GM06990 (cell line): ENCODE measurements around the gene STAT3.
"Not testable (repeated sequence)": the region's sequence is repeated elsewhere in the genome, so short reads cannot be mapped to it uniquely, and the experiment has no call there.

ENCODE experiments used
- DNase-seq: peaks from one replicate; pipeline ENCODE4 v3.0.0-alpha.2; 2011; ENCODE audit not compliant: insufficient read length; ENCODE audit errors: extremely low read depth
- H3K27me3 ChIP-seq: replicated peaks from 2 replicates; pipeline ENCODE4 v1.6.0; 2011; ENCODE audit warnings: low read length; ENCODE audit not compliant: control insufficient read depth, insufficient read depth
- H3K36me3 ChIP-seq: 2 replicates; pipeline ENCODE4 v1.5.1; 2011; ENCODE audit warnings: low read length; ENCODE audit not compliant: control insufficient read depth, insufficient read depth
- H3K4me3 ChIP-seq: replicated peaks from 2 replicates; pipeline ENCODE4 v1.5.1; 2011; ENCODE audit warnings: low read depth, mild to moderate bottlenecking, control low read depth, low read length
- TF ChIP-seq, protein P1 (sequence below): IDR thresholded peaks from 2 replicates; pipeline ENCODE4 v1.5.1; 2011; ENCODE audit warnings: low read length, control low read depth, mild to moderate bottlenecking, inconsistent platforms; ENCODE audit not compliant: insufficient read depth, poor library complexity, severe bottlenecking

STAT3 gene

DNA sequence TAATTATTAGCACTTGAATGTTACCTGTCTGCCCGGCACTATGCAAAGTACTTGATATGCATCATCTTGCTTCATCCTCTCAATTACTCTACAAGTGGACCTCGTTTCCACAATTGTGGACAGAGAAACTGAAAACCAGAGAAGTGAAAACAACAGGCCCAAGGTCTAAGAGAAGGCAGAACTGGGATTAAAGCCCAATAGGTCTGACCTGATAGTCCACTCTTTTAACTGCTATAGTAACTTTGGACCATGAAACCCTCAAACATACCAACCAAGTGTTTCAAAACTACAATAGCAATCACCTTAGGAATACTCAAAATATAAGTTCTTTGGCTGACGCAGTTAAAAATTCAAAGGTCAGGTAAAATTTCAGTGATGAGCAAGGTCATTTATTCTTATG is 7.3 kb downstream of the STAT3 start:
- Histone ChIP-seq H3K36me3 (no peaks in the 10 kb centered on the region; the same call in 1 of the 2 replicates), H3K27me3 (no peaks in the 10 kb centered on the region), H3K4me3 (no peak overlapping the region)
- no peak for DNase-seq
- TF ChIP-seq, protein P1, sequence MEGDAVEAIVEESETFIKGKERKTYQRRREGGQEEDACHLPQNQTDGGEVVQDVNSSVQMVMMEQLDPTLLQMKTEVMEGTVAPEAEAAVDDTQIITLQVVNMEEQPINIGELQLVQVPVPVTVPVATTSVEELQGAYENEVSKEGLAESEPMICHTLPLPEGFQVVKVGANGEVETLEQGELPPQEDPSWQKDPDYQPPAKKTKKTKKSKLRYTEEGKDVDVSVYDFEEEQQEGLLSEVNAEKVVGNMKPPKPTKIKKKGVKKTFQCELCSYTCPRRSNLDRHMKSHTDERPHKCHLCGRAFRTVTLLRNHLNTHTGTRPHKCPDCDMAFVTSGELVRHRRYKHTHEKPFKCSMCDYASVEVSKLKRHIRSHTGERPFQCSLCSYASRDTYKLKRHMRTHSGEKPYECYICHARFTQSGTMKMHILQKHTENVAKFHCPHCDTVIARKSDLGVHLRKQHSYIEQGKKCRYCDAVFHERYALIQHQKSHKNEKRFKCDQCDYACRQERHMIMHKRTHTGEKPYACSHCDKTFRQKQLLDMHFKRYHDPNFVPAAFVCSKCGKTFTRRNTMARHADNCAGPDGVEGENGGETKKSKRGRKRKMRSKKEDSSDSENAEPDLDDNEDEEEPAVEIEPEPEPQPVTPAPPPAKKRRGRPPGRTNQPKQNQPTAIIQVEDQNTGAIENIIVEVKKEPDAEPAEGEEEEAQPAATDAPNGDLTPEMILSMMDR: no peak

- H3K36me3 ChIP-seq: no peaks in the 10 kb centered on the region; the same call in 1 of the 2 replicates
- no peak for DNase-seq
- H3K4me3 ChIP-seq: peak overlapping the region; percentile 47
- TF ChIP-seq, protein P1: no peak
- H3K27me3 ChIP-seq: no peaks in the 10 kb centered on the region
Measured at GRCh38 chr17:42378959-42379594, 9.2 kb downstream of the STAT3 start.

- DNase-seq: peak; percentile 30
- peak overlapping the region; percentile 47 for H3K4me3 ChIP-seq
- H3K27me3 ChIP-seq: no peaks in the 10 kb centered on the region
- no peaks in the 10 kb centered on the region for H3K36me3 ChIP-seq
- TF ChIP-seq, protein P1: no peak
Measured at GRCh38 chr17:42378359-42378958, 9.8 kb downstream of the STAT3 start.

GRCh38 chr17:42373896-42374295 is 14.3 kb downstream of the STAT3 start:
- TF ChIP-seq, protein P1: no peak
- H3K36me3 ChIP-seq: no peaks in the 10 kb centered on the region
- no peaks in the 10 kb centered on the region for H3K27me3 ChIP-seq
- DNase-seq: no peak
- no peak overlapping the region for H3K4me3 ChIP-seq

GRCh38 chr17:42372142-42372541 is 16.1 kb downstream of the STAT3 start:
- Histone ChIP-seq H3K4me3 (no peak overlapping the region), H3K36me3 (no peaks in the 10 kb centered on the region), H3K27me3 (no peaks in the 10 kb centered on the region)
- TF ChIP-seq, protein P1: no peak
- DNase-seq: no peak

- not testable (repeated sequence) for H3K4me3 ChIP-seq, DNase-seq, H3K27me3 ChIP-seq, H3K36me3 ChIP-seq
Measured at GRCh38 chr17:42368797-42369561, 19.3 kb downstream of the STAT3 start.

DNA sequence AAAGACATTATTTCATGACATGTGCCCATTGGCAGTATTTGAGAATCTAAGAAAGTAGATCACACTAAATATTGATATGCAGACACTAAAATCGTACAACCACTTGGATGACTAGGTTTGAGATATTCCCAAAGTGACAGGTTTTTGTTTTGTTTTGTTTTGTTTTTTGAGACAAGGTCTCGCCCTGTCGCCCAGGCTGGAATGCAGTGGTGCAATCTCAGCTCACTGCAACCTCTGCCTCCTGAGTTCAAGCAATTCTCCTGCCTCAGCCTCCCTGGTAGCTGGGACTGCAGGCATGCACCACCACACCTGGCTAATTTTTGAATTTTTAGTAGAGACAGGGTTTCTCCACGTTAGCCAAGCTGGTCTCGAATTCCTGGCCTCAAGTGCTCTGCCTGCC is 19.9 kb downstream of the STAT3 start:
- not testable (repeated sequence) for H3K4me3 ChIP-seq, DNase-seq, H3K27me3 ChIP-seq, H3K36me3 ChIP-seq

GRCh38 chr17:42366176-42367023 is 21.8 kb downstream of the STAT3 start:
- not testable (repeated sequence) for H3K4me3 ChIP-seq, DNase-seq, H3K27me3 ChIP-seq, H3K36me3 ChIP-seq
